Measurements from ENCODE around the gene SLC4A5.

GRCh38 chr2:74343316-74343715 is at the start of gene SLC4A5:
- no peak for TF ChIP-seq CTCF (conservative IDR thresholded peaks at IDR 0.05 in 1 of 2, IDR thresholded peaks at IDR 0.05 in 1 of 2; ENCODE audit: extremely low read depth in 1 of 2, insufficient read depth in 1 of 2, low read depth in 1 of 2, low read length in 2 of 2)
- no peak for TF ChIP-seq EZH2 (IDR thresholded peaks at IDR 0.05; ENCODE audit: borderline replicate concordance, low read length)
